Mesendoderm (in vitro differentiated cells): ENCODE data around the gene SESN1.

Source experiments
- DNase-seq: peaks from one replicate; pipeline ENCODE4 v3.0.0; 2013
- H2AK5ac ChIP-seq: 2 replicates; pipeline ENCODE4 v1.6.1; 2013; ENCODE audit warnings: low read length, inconsistent platforms
- H2BK120ac ChIP-seq: 2 replicates; pipeline ENCODE4 v1.6.1; 2013; ENCODE audit warnings: low read depth, mild to moderate bottlenecking, low read length, moderate library complexity, mixed read lengths
- H2BK15ac ChIP-seq: replicated peaks from 2 replicates; pipeline ENCODE4 v1.6.1; 2013; ENCODE audit warnings: low read depth, mild to moderate bottlenecking, moderate library complexity
- H2BK5ac ChIP-seq: 2 replicates; pipeline ENCODE4 v1.6.1; 2013; ENCODE audit warnings: low read length, inconsistent platforms
- H3K18ac ChIP-seq: 2 replicates; pipeline ENCODE4 v1.6.1; 2013; ENCODE audit warnings: mild to moderate bottlenecking, low read length, mixed read lengths
- H3K23ac ChIP-seq: one replicate; pipeline ENCODE4 v1.6.1; 2013; ENCODE audit warnings: low read length
- H3K27ac ChIP-seq: 2 replicates; pipeline ENCODE4 v1.5.1; 2013; ENCODE audit warnings: low read depth, mild to moderate bottlenecking, inconsistent platforms, low read length, moderate library complexity
- H3K27me3 ChIP-seq: 2 replicates; pipeline ENCODE4 v1.6.1; 2013; ENCODE audit warnings: low read length, control low read depth, mild to moderate bottlenecking, inconsistent platforms; ENCODE audit not compliant: insufficient read depth, poor library complexity
- H3K36me3 ChIP-seq: 2 replicates; pipeline ENCODE4 v1.6.1; 2013; ENCODE audit warnings: low read length, inconsistent platforms; ENCODE audit not compliant: control insufficient read depth, insufficient read depth
- H3K4ac ChIP-seq: one replicate; pipeline ENCODE4 v1.6.1; 2013; ENCODE audit warnings: low read depth, mild to moderate bottlenecking, low read length, moderate library complexity
- H3K4me1 ChIP-seq: 2 replicates; pipeline ENCODE4 v1.6.1; 2013; ENCODE audit warnings: low read depth, low read length, inconsistent platforms; ENCODE audit not compliant: control insufficient read depth
- H3K4me2 ChIP-seq: 2 replicates; pipeline ENCODE4 v1.6.1; 2013; ENCODE audit warnings: low read length
- H3K4me3 ChIP-seq: 2 replicates; pipeline ENCODE4 v1.5.1; 2013; ENCODE audit warnings: mild to moderate bottlenecking, low read length
- H3K56ac ChIP-seq: one replicate; pipeline ENCODE4 v1.6.1; 2013; ENCODE audit warnings: low read length
- H3K79me1 ChIP-seq: 2 replicates; pipeline ENCODE4 v1.6.1; 2013; ENCODE audit warnings: low read length, inconsistent platforms
- H3K79me2 ChIP-seq: 2 replicates; pipeline ENCODE4 v1.6.1; 2013; ENCODE audit warnings: mild to moderate bottlenecking, low read length; ENCODE audit not compliant: control insufficient read depth, insufficient read depth
- H3K9ac ChIP-seq: 2 replicates; pipeline ENCODE4 v1.6.1; 2013; ENCODE audit warnings: low read length, inconsistent platforms
- H4K5ac ChIP-seq: one replicate; pipeline ENCODE4 v1.6.1; 2013; ENCODE audit warnings: low read length
- H4K8ac ChIP-seq: one replicate; pipeline ENCODE4 v1.6.1; 2013; ENCODE audit warnings: low read depth, mild to moderate bottlenecking, control low read depth, low read length, moderate library complexity
- WGBS: extraction: QIAGEN DNeasy Blood & Tissue Kit; methylation state at CpG from one replicate; pipeline ENCODE4 v1.1.7; 2013; ENCODE audit warnings: low lambda C conversion rate, missing lambda C conversion rate; ENCODE audit not compliant: insufficient coverage; ENCODE audit errors: extremely low coverage; 5-methylcytosine and 5-hydroxymethylcytosine counted together

Gene SESN1

GRCh38 chr6:109069746-109070145 lies 24.9 kb downstream of the SESN1 start:
- Histone ChIP-seq H3K4me2 (no peak overlapping the region), H3K27me3 (no peaks in the 10 kb centered on the region), H2AK5ac (no peak overlapping the region), H3K23ac (no peak overlapping the region), H3K18ac (no peak overlapping the region), H3K9ac (no peak overlapping the region), H2BK15ac (no peak overlapping the region), H3K27ac (no peak overlapping the region), H3K79me1 (no peaks in the 10 kb centered on the region), H3K4me3 (no peak overlapping the region), H3K56ac (no peak overlapping the region), H4K8ac (no peak overlapping the region), H3K79me2 (no peaks in the 10 kb centered on the region), H3K4ac (no peak overlapping the region), H2BK120ac (no peak overlapping the region), H3K4me1 (no peaks in the 10 kb centered on the region), H2BK5ac (no peak overlapping the region), H3K36me3 (no peaks in the 10 kb centered on the region), H4K5ac (no peak overlapping the region)
- DNase-seq: no peak
- WGBS: no CpG with 5 or more reads among the region's 2 CpGs

DNA sequence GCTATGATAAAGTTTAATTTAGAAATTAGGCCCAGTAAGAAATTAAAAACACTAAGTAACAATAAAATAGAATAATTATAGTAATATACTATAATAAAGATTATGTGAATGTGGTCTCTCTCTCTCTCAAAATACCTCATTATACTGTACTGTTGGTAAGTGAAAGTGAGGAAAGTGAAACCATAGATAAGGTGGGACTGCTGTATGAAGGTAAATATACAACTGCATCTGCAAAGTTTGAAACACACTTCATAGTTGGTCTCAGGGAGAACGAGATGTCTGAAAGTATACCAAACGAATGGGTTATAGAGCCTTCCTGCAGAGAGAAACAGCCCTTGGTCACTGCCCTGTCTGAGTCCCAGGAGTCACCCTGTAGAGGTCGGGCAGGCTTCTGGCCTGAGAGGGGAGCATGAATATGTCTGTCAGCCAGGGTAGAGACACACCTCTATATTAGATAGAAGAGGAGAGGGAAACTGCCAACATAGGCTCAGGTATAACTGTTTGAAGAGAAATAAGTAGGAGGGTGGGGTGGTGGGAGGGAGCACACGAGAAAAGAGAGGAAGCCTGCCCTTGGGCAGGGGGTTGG lies 31.8 kb downstream of the SESN1 start:
- Histone ChIP-seq H3K4me3 (no peak overlapping the region), H3K4ac (no peak overlapping the region), H4K5ac (no peak overlapping the region), H3K79me2 (no peaks in the 10 kb centered on the region), H3K23ac (no peak overlapping the region), H2BK5ac (no peak overlapping the region), H2BK15ac (no peak overlapping the region), H3K79me1 (no peaks in the 10 kb centered on the region), H3K4me2 (no peak overlapping the region), H3K9ac (no peak overlapping the region), H2BK120ac (no peak overlapping the region), H3K27me3 (no peaks in the 10 kb centered on the region), H3K36me3 (no peaks in the 10 kb centered on the region), H2AK5ac (no peak overlapping the region), H3K18ac (no peak overlapping the region), H3K4me1 (no peaks in the 10 kb centered on the region), H3K27ac (no peak overlapping the region), H3K56ac (no peak overlapping the region), H4K8ac (no peak overlapping the region)
- WGBS: no CpG with 5 or more reads among the region's 4 CpGs
- DNase-seq: no peak

DNA sequence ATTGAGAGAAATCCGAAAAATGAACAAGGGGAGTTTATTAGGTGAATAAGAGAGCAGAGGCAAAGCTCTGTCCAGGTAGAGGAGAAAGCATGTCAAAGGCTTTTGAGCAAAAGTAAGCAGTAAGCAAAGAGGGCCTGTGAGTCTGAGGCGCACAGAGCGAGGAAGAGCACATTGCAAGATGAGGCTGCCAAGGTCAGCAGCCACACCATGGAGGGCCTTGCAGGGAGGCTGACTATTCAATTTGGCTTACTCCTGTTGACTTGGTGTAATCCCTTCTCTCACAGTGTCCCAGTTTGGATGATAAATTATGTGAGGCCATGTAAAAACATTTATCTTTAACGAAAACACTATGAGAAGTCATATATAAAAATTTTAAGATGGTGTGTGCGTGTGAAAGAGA lies 32.4 kb downstream of the SESN1 start:
- no peak overlapping the region for H4K8ac ChIP-seq
- H3K79me1 ChIP-seq: no peaks in the 10 kb centered on the region
- H3K18ac ChIP-seq: no peak overlapping the region
- no peak overlapping the region for H2AK5ac ChIP-seq
- no peak overlapping the region for H2BK15ac ChIP-seq
- no peak overlapping the region for H3K56ac ChIP-seq
- H3K27me3 ChIP-seq: no peaks in the 10 kb centered on the region
- H3K79me2 ChIP-seq: no peaks in the 10 kb centered on the region
- H3K4me3 ChIP-seq: no peak overlapping the region
- H4K5ac ChIP-seq: no peak overlapping the region
- no peak overlapping the region for H3K27ac ChIP-seq
- no peak overlapping the region for H2BK5ac ChIP-seq
- no peak overlapping the region for H3K9ac ChIP-seq
- H3K36me3 ChIP-seq: no peaks in the 10 kb centered on the region
- H3K4me1 ChIP-seq: no peaks in the 10 kb centered on the region
- no peak overlapping the region for H3K4ac ChIP-seq
- WGBS: no CpG with 5 or more reads among the region's 5 CpGs
- no peak overlapping the region for H3K4me2 ChIP-seq
- no peak overlapping the region for H3K23ac ChIP-seq
- no peak for DNase-seq
- no peak overlapping the region for H2BK120ac ChIP-seq

DNA sequence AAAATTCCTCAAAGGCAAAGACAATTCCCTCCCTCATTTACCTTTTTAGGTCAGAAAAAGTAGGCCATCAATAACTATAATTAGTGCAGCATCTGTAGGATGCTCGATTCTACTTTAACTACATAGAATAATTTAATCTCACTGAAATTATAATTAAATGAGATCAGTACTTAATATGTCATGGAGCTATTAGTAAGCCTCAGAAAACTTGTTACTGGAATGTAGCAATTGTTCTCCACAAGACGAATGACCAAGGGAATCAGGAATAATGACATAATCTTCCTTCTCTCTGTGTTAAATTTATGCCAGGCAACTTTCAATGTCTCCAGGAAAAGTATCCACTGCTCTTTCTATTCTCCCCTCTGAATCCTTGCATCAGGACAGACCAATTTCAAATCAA lies 34.1 kb downstream of the SESN1 start:
- no peak for DNase-seq
- Histone ChIP-seq H3K4me2 (no peak overlapping the region), H3K56ac (no peak overlapping the region), H2BK5ac (no peak overlapping the region), H4K5ac (no peak overlapping the region), H2BK120ac (no peak overlapping the region), H4K8ac (no peak overlapping the region), H3K27me3 (no peaks in the 10 kb centered on the region), H3K79me1 (no peaks in the 10 kb centered on the region), H3K4me1 (no peaks in the 10 kb centered on the region), H3K27ac (no peak overlapping the region), H3K79me2 (no peaks in the 10 kb centered on the region), H3K23ac (no peak overlapping the region), H2BK15ac (no peak overlapping the region), H3K18ac (no peak overlapping the region), H3K4ac (no peak overlapping the region), H3K9ac (no peak overlapping the region), H3K4me3 (no peak overlapping the region), H2AK5ac (no peak overlapping the region), H3K36me3 (no peaks in the 10 kb centered on the region)
- WGBS: no CpG with 5 or more reads among the region's 2 CpGs

DNA sequence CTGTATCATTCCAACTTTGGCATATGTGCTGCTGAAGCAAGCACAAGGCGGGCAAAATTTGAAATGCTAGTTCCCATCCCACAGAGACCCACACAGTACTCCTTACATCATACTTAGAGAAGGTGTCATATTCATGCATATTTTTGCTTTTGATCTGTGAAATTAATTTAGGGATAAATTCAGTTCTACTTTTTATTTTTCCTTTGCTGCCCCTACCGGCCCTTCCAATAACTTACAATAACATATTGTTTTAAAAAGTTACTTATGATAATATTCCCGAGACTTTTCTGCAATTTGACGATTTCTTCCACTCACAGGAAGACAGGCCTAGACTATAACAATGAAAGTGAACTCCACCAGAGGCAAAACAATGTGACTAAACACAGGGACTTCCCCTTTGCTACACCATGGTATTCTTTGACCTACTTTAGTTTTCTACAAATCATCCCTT lies 35.0 kb downstream of the SESN1 start:
- Histone ChIP-seq H3K27me3 (no peaks in the 10 kb centered on the region), H3K4ac (no peak overlapping the region), H3K18ac (no peak overlapping the region), H3K9ac (no peak overlapping the region), H2BK15ac (no peak overlapping the region), H3K79me2 (no peaks in the 10 kb centered on the region), H4K8ac (no peak overlapping the region), H2AK5ac (no peak overlapping the region), H2BK120ac (no peak overlapping the region), H3K23ac (no peak overlapping the region), H2BK5ac (no peak overlapping the region), H3K79me1 (no peaks in the 10 kb centered on the region), H3K27ac (no peak overlapping the region), H3K56ac (no peak overlapping the region), H3K36me3 (no peaks in the 10 kb centered on the region), H3K4me3 (no peak overlapping the region), H3K4me2 (no peak overlapping the region), H3K4me1 (no peaks in the 10 kb centered on the region), H4K5ac (no peak overlapping the region)
- WGBS: no CpG with 5 or more reads among the region's 4 CpGs
- no peak for DNase-seq

- H3K18ac ChIP-seq: no peak overlapping the region
- H2AK5ac ChIP-seq: no peak overlapping the region
- no peaks in the 10 kb centered on the region for H3K79me2 ChIP-seq
- no peak overlapping the region for H2BK120ac ChIP-seq
- no peak overlapping the region for H3K23ac ChIP-seq
- no peak overlapping the region for H4K5ac ChIP-seq
- no peak overlapping the region for H3K4me2 ChIP-seq
- no peaks in the 10 kb centered on the region for H3K27me3 ChIP-seq
- no peak overlapping the region for H2BK5ac ChIP-seq
- H3K9ac ChIP-seq: no peak overlapping the region
- DNase-seq: no peak
- no peak overlapping the region for H2BK15ac ChIP-seq
- H3K4me1 ChIP-seq: no peaks in the 10 kb centered on the region
- H4K8ac ChIP-seq: no peak overlapping the region
- no peak overlapping the region for H3K4ac ChIP-seq
- H3K56ac ChIP-seq: no peak overlapping the region
- H3K36me3 ChIP-seq: no peaks in the 10 kb centered on the region
- WGBS: no CpG with 5 or more reads among the region's 3 CpGs
- no peak overlapping the region for H3K27ac ChIP-seq
- no peak overlapping the region for H3K4me3 ChIP-seq
- no peaks in the 10 kb centered on the region for H3K79me1 ChIP-seq
Observed at GRCh38 chr6:109059153-109059552, 35.5 kb downstream of the SESN1 start.
